Liver (tissue), 3 donors: Measurements from ENCODE around the gene HPCAL1.

Source experiments
- HNF4A ChIP-seq, 2 donors: conservative IDR thresholded peaks; 2 replicates each; pipeline ENCODE4 v1.6.1; 2016; ENCODE audit warnings: antibody characterized with exemption in 2 of 2, mild to moderate bottlenecking in 2 of 2
- RAD21 ChIP-seq, 2 donors: IDR thresholded peaks; 2 replicates each; pipeline ENCODE4 v1.6.1; 2016; ENCODE audit warnings: antibody characterized with exemption in 2 of 2, mild to moderate bottlenecking in 2 of 2
- TAF1 ChIP-seq: conservative IDR thresholded peaks from 2 replicates; pipeline ENCODE4 v1.6.1; 2016; ENCODE audit warnings: antibody characterized with exemption, mild to moderate bottlenecking
- ZBTB33 ChIP-seq: IDR thresholded peaks from 2 replicates; pipeline ENCODE4 v1.6.1; 2016; ENCODE audit warnings: antibody characterized with exemption
- TF ChIP-seq, protein P1 (sequence below): fragments of 150-350 bp; IDR thresholded peaks from 2 replicates; pipeline ENCODE4 v1.5.1; 2017; ENCODE audit warnings: improper control_type of control experiment, low read depth, low read length; ENCODE audit not compliant: missing input control
- donor health status: healthy.
- donor health status: healthy.

GRCh38 chr2:10397878-10398277 is 95.2 kb downstream of the HPCAL1 start:
- TF ChIP-seq, protein P1, sequence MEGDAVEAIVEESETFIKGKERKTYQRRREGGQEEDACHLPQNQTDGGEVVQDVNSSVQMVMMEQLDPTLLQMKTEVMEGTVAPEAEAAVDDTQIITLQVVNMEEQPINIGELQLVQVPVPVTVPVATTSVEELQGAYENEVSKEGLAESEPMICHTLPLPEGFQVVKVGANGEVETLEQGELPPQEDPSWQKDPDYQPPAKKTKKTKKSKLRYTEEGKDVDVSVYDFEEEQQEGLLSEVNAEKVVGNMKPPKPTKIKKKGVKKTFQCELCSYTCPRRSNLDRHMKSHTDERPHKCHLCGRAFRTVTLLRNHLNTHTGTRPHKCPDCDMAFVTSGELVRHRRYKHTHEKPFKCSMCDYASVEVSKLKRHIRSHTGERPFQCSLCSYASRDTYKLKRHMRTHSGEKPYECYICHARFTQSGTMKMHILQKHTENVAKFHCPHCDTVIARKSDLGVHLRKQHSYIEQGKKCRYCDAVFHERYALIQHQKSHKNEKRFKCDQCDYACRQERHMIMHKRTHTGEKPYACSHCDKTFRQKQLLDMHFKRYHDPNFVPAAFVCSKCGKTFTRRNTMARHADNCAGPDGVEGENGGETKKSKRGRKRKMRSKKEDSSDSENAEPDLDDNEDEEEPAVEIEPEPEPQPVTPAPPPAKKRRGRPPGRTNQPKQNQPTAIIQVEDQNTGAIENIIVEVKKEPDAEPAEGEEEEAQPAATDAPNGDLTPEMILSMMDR: no peak
- TF ChIP-seq ZBTB33: no peak
- no peak for TF ChIP-seq TAF1
- TF ChIP-seq RAD21 (IDR thresholded peaks at IDR 0.05): no peak
- TF ChIP-seq HNF4A (conservative IDR thresholded peaks at IDR 0.05): no peak
